GM12875 (cell line): Measurements from ENCODE around the gene CACFD1.

Experiments
- H3K4me3 ChIP-seq: one replicate; pipeline ENCODE4 v1.5.1; 2011; ENCODE audit warnings: low read depth, low read length, control low read depth
- TF ChIP-seq, protein P1 (sequence below): IDR thresholded peaks from 2 replicates; pipeline ENCODE4 v1.5.1; 2011; ENCODE audit warnings: low read depth, mild to moderate bottlenecking, control low read depth, inconsistent platforms, low read length, moderate library complexity, borderline replicate concordance; ENCODE audit not compliant: insufficient read depth

The CACFD1 gene

DNA sequence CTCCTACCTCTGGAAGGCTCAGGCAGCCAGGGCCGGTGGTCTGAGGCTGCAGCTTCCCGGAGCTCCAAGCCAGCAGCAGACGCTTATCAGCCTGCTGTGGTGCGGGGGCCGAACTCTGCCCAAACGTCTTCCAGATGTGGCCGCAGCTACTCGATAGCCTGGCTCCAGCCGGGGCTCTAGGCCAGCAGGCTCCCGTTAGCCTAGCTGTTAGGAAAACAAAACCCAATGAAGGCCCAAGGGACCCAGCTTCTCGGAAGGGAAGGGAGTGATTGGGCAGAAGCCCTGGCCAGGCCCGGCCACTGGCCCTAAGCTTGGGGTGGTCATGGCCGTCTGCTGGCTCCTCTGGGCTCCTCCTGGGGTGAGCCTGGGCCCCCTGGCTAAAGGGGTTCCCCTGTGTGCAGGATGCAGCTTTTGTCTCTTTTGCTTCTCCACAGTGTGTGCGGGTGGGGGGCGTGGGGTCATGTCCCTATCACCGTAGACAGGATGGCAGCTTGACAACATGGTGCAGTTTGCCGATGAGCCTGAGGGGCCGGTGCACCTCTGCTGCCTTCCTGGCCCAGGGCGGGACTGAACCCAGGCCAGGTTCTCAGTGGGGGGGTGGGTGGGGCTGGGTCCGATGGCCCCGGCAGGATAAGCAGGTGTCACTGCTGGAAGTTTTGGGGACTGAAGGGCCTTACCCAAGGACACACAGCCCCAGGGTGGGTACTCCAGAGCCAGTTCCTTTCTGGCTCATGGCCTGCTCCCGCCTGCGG lies 46.3 kb downstream of the CACFD1 start:
- no peak overlapping the region for H3K4me3 ChIP-seq
- TF ChIP-seq, protein P1, sequence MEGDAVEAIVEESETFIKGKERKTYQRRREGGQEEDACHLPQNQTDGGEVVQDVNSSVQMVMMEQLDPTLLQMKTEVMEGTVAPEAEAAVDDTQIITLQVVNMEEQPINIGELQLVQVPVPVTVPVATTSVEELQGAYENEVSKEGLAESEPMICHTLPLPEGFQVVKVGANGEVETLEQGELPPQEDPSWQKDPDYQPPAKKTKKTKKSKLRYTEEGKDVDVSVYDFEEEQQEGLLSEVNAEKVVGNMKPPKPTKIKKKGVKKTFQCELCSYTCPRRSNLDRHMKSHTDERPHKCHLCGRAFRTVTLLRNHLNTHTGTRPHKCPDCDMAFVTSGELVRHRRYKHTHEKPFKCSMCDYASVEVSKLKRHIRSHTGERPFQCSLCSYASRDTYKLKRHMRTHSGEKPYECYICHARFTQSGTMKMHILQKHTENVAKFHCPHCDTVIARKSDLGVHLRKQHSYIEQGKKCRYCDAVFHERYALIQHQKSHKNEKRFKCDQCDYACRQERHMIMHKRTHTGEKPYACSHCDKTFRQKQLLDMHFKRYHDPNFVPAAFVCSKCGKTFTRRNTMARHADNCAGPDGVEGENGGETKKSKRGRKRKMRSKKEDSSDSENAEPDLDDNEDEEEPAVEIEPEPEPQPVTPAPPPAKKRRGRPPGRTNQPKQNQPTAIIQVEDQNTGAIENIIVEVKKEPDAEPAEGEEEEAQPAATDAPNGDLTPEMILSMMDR: no peak

DNA sequence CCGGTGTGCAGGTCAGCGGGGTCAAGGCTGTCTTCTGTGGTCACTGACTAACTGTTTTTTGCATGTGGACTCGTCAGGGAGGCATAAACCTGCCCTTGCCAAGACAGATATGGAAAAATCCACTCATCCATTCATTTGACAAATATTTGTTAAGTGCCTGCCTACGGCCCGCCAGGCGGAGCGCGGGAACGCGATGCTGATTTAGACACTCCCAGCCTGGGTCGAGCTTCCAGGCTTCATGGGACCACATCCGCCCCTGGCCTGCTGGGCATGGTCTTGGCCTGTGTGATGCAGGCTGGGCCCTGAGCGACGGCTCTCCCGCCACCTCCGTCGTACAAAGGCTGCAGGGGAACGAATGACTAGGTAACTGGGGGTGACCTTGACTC lies 46.9 kb downstream of the CACFD1 start:
- H3K4me3 ChIP-seq: no peak overlapping the region
- TF ChIP-seq, protein P1: no peak

DNA sequence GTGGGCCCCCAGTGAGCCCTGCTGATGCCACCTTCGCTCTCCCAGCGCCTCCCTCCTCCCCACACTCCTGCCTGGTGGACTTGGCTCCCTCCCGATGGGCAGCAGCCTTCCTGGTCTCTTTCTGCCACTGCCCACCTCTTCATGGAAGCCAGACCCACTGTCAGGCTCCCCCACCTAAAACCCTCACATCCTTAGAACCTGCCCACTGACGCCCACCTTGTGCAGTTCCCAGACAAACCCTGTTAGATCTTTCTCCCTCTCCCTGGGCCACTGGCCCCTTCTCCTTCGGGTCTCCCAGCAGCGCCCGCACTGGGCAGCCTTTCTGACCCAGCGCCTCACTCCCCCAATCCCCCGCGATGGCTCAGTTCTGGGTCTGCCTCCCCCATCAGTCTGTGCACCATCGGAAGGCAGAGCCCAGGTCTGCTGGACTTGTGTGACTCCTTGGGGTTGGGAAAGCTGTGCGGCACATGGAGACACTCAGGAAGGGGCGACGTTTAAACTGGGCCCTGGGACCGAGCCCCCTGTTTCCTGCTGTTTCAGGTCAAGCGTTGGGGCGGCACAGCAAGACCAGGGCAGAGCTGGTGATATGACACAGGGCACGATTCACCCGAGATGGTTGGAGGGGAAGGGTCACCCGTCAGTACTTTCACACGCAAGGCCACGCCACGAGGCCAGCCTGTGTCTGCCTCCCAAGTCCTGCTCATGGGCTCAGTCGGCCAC lies 47.6 kb downstream of the CACFD1 start:
- TF ChIP-seq, protein P1: no peak

DNA sequence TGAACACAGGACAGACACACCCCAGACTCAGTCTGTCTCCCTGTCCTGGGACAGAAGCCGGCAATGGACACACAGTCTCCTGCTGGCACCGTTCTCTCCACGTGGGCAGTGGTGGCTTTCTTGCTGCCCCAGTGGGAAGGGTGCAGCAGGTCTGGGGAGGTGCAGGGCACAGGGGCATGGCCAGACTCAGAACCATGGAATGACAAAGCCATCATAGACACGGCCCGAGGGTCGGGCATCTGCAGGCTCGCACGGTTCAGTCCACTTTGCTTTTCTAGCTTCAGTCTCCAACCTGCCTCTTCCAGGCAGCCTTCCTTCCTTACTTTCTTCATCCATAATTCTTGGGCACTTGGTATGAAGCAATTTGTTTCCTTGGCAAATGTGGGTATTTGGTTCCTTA lies 48.3 kb downstream of the CACFD1 start:
- no peak overlapping the region for H3K4me3 ChIP-seq
- TF ChIP-seq, protein P1: no peak

More for the DNA sequence above, 47.6 kb downstream of the CACFD1 start:
- no peak overlapping the region for H3K4me3 ChIP-seq

DNA sequence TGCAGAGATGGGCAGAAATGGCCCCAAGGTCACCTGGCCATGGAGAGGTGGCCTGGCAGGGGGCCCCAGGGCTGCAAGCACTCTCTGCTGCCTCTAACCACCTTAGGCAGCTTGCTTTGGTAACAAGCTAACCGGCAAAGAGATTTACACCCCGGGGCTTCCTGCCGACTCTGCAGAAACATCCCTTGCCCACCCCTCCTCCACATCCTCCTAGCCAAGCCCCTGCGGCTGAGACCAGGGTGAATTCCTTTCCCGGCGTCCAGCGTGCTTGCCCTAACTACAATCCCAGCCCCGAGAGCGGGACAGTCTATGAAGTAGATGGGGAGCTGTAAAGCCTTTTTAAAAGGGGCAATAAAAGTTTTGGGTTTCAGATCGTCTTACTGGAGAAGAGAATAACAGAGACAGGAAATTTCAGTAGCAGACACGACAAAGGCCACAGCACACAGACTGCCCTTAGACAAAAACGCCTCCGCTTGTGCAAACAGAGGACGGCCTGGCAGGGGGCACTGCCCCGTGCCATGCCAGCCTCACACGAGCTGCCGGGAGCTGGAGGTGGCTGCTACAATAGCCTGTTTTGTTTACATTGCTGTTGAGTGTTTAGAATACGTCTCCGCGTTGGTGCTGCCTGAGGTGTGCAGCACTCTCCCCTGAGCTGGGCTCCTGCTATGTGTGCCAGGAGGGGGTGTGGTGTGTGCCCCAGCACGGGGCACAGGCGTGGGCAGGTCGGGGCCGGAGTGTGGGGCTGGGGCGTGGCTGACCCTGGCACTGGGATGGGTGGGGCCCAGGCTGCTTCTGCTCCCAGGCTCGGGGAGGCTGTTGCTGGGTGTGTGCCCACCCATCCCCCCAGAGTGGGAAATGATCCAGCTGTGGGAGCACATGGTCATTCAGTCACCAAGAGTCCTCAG lies 49.7 kb downstream of the CACFD1 start:
- TF ChIP-seq, protein P1: no peak
- H3K4me3 ChIP-seq: no peak overlapping the region

DNA sequence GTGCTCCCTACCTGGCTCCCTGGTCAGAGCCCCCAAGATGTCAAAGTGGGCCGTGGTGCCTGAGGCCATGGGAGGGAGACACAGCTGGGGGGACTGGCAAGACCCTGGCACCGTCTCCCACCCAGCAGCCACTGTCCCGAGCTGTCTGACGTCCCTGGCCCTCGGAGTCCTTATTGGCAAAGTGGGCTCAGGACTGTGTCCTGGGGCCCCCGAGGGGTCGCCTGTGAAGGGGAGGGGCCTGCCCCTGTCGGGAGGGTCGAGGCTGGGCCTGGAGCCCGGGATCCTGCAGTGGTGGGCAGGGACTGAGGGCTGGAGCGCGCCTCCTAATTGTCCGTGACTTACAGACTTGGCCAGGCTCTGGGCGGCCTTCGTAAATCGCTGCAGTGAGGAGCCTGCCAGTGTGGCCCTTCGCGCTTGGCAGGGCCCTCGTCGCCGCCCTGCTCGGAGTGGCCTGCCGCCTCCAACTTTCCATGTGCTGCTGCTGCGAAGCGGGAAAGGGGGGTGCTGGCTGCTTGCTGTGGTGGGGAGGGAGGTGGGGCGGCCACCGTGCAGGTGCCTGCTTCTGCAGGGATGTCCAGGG lies 51.2 kb downstream of the CACFD1 start:
- TF ChIP-seq, protein P1: no peak
- no peak overlapping the region for H3K4me3 ChIP-seq
